Measurements from ENCODE around the gene KLHL26.

The KLHL26 gene

GRCh38 chr19:18685597-18686190 lies 48.9 kb downstream of the KLHL26 start:
- Histone ChIP-seq H3K27ac (ENCODE audit: low read depth, low read length) (no peak overlapping the region), H3K27me3 (ENCODE audit: control insufficient read depth in 1 of 2, insufficient read depth in 2 of 2, low read length in 2 of 2) (no peaks in the 10 kb centered on the region), H3K4me3 (ENCODE audit: low read depth in 1 of 2, low read length in 2 of 2) (no peak overlapping the region), H3K9me3 (ENCODE audit: low read length) (no peaks in the 10 kb centered on the region), H3K36me3 (ENCODE audit: insufficient read depth, low read length) (no peaks in the 10 kb centered on the region), H3K4me1 (ENCODE audit: insufficient read depth, low read length) (peaks cover 16% of the 10 kb centered on the region), H3K9ac (ENCODE audit: low read length) (no peak overlapping the region)

GRCh38 chr19:18687740-18688465 lies 51.1 kb downstream of the KLHL26 start:
- no peaks in the 10 kb centered on the region for H3K9me3 ChIP-seq (ENCODE audit: low read length)
- H3K4me1 ChIP-seq (ENCODE audit: insufficient read depth, low read length), result peaks cover 11% of the 10 kb centered on the region
- no peak overlapping the region for H3K27ac ChIP-seq (ENCODE audit: low read depth, low read length)
- no peaks in the 10 kb centered on the region for H3K36me3 ChIP-seq (ENCODE audit: insufficient read depth, low read length)
- no peaks in the 10 kb centered on the region for H3K27me3 ChIP-seq (ENCODE audit: control insufficient read depth in 1 of 2, insufficient read depth in 2 of 2, low read length in 2 of 2)
- H3K9ac ChIP-seq (ENCODE audit: low read length), result no peak overlapping the region
- no peak overlapping the region for H3K4me3 ChIP-seq (ENCODE audit: low read depth in 1 of 2, low read length in 2 of 2)

- Histone ChIP-seq H3K4me1 (ENCODE audit: insufficient read depth, low read length) (peaks cover 7% of the 10 kb centered on the region), H3K9ac (ENCODE audit: low read length) (no peak overlapping the region), H3K27ac (ENCODE audit: low read depth, low read length) (no peak overlapping the region), H3K4me3 (ENCODE audit: low read depth in 1 of 2, low read length in 2 of 2) (no peak overlapping the region), H3K27me3 (ENCODE audit: control insufficient read depth in 1 of 2, insufficient read depth in 2 of 2, low read length in 2 of 2) (no peaks in the 10 kb centered on the region), H3K36me3 (ENCODE audit: insufficient read depth, low read length) (no peaks in the 10 kb centered on the region), H3K9me3 (ENCODE audit: low read length) (no peaks in the 10 kb centered on the region)
Observed at GRCh38 chr19:18696023-18696422, 59.2 kb downstream of the KLHL26 start.

- H3K4me1 ChIP-seq (ENCODE audit: insufficient read depth, low read length), result peaks cover 10% of the 10 kb centered on the region
- no peak overlapping the region for H3K27ac ChIP-seq (ENCODE audit: low read depth, low read length)
- no peaks in the 10 kb centered on the region for H3K9me3 ChIP-seq (ENCODE audit: low read length)
- no peaks in the 10 kb centered on the region for H3K27me3 ChIP-seq (ENCODE audit: control insufficient read depth in 1 of 2, insufficient read depth in 2 of 2, low read length in 2 of 2)
- no peaks in the 10 kb centered on the region for H3K36me3 ChIP-seq (ENCODE audit: insufficient read depth, low read length)
- no peak overlapping the region for H3K4me3 ChIP-seq (ENCODE audit: low read depth in 1 of 2, low read length in 2 of 2)
- H3K9ac ChIP-seq (ENCODE audit: low read length), result no peak overlapping the region
Observed at GRCh38 chr19:18697680-18698079, 60.9 kb downstream of the KLHL26 start.

GRCh38 chr19:18698321-18699167 lies 61.7 kb downstream of the KLHL26 start:
- H3K4me1 ChIP-seq (ENCODE audit: insufficient read depth, low read length), result peaks cover 10% of the 10 kb centered on the region
- H3K27ac ChIP-seq (ENCODE audit: low read depth, low read length), result no peak overlapping the region
- H3K27me3 ChIP-seq (ENCODE audit: control insufficient read depth in 1 of 2, insufficient read depth in 2 of 2, low read length in 2 of 2), result no peaks in the 10 kb centered on the region
- H3K9me3 ChIP-seq (ENCODE audit: low read length), result no peaks in the 10 kb centered on the region
- H3K36me3 ChIP-seq (ENCODE audit: insufficient read depth, low read length), result no peaks in the 10 kb centered on the region
- H3K9ac ChIP-seq (ENCODE audit: low read length), result no peak overlapping the region
- H3K4me3 ChIP-seq (ENCODE audit: low read depth in 1 of 2, low read length in 2 of 2), result no peak overlapping the region

- no peak overlapping the region for H3K9ac ChIP-seq (ENCODE audit: low read length)
- no peaks in the 10 kb centered on the region for H3K27me3 ChIP-seq (ENCODE audit: control insufficient read depth in 1 of 2, insufficient read depth in 2 of 2, low read length in 2 of 2)
- no peaks in the 10 kb centered on the region for H3K36me3 ChIP-seq (ENCODE audit: insufficient read depth, low read length)
- H3K4me1 ChIP-seq (ENCODE audit: insufficient read depth, low read length), result peaks cover 10% of the 10 kb centered on the region
- no peaks in the 10 kb centered on the region for H3K9me3 ChIP-seq (ENCODE audit: low read length)
- H3K27ac ChIP-seq (ENCODE audit: low read depth, low read length), result peak overlapping the region; percentile 74
- H3K4me3 ChIP-seq (ENCODE audit: low read depth in 1 of 2, low read length in 2 of 2), result no peak overlapping the region
Observed at GRCh38 chr19:18699403-18700054, 62.7 kb downstream of the KLHL26 start.

- H3K4me3 ChIP-seq (ENCODE audit: low read depth in 1 of 2, low read length in 2 of 2), result peak overlapping the region; percentile 59 to 75
- H3K27ac ChIP-seq (ENCODE audit: low read depth, low read length), result peak overlapping the region; percentile 74
- H3K27me3 ChIP-seq (ENCODE audit: control insufficient read depth in 1 of 2, insufficient read depth in 2 of 2, low read length in 2 of 2), result no peaks in the 10 kb centered on the region
- no peaks in the 10 kb centered on the region for H3K9me3 ChIP-seq (ENCODE audit: low read length)
- H3K36me3 ChIP-seq (ENCODE audit: insufficient read depth, low read length), result no peaks in the 10 kb centered on the region
- H3K9ac ChIP-seq (ENCODE audit: low read length), result peak overlapping the region; percentile 27
- H3K4me1 ChIP-seq (ENCODE audit: insufficient read depth, low read length), result peaks cover 10% of the 10 kb centered on the region
Observed at GRCh38 chr19:18700501-18701249, 63.8 kb downstream of the KLHL26 start.

GRCh38 chr19:18701250-18701608 lies 64.4 kb downstream of the KLHL26 start:
- Histone ChIP-seq H3K36me3 (ENCODE audit: insufficient read depth, low read length) (no peaks in the 10 kb centered on the region), H3K9ac (ENCODE audit: low read length) (peak overlapping the region; percentile 27), H3K4me1 (ENCODE audit: insufficient read depth, low read length) (peaks cover 10% of the 10 kb centered on the region), H3K27ac (ENCODE audit: low read depth, low read length) (peak overlapping the region; percentile 74), H3K9me3 (ENCODE audit: low read length) (no peaks in the 10 kb centered on the region), H3K4me3 (ENCODE audit: low read depth in 1 of 2, low read length in 2 of 2) (peak overlapping the region in 1 of 2 donors; percentile 75), H3K27me3 (ENCODE audit: control insufficient read depth in 1 of 2, insufficient read depth in 2 of 2, low read length in 2 of 2) (no peaks in the 10 kb centered on the region)

GRCh38 chr19:18704054-18704453 lies 67.2 kb downstream of the KLHL26 start:
- Histone ChIP-seq H3K9me3 (ENCODE audit: low read length) (no peaks in the 10 kb centered on the region), H3K9ac (ENCODE audit: low read length) (no peak overlapping the region), H3K4me1 (ENCODE audit: insufficient read depth, low read length) (peaks cover 10% of the 10 kb centered on the region), H3K27ac (ENCODE audit: low read depth, low read length) (no peak overlapping the region), H3K36me3 (ENCODE audit: insufficient read depth, low read length) (no peaks in the 10 kb centered on the region), H3K27me3 (ENCODE audit: control insufficient read depth in 1 of 2, insufficient read depth in 2 of 2, low read length in 2 of 2) (no peaks in the 10 kb centered on the region), H3K4me3 (ENCODE audit: low read depth in 1 of 2, low read length in 2 of 2) (no peak overlapping the region)

GRCh38 chr19:18704971-18705370 lies 68.1 kb downstream of the KLHL26 start:
- no peaks in the 10 kb centered on the region for H3K27me3 ChIP-seq (ENCODE audit: control insufficient read depth in 1 of 2, insufficient read depth in 2 of 2, low read length in 2 of 2)
- no peak overlapping the region for H3K27ac ChIP-seq (ENCODE audit: low read depth, low read length)
- peaks cover 7% of the 10 kb centered on the region for H3K4me1 ChIP-seq (ENCODE audit: insufficient read depth, low read length)
- no peak overlapping the region for H3K4me3 ChIP-seq (ENCODE audit: low read depth in 1 of 2, low read length in 2 of 2)
- H3K9me3 ChIP-seq (ENCODE audit: low read length), result no peaks in the 10 kb centered on the region
- H3K36me3 ChIP-seq (ENCODE audit: insufficient read depth, low read length), result no peaks in the 10 kb centered on the region
- H3K9ac ChIP-seq (ENCODE audit: low read length), result no peak overlapping the region
